Activated naive CD4-positive, alpha-beta T cell (primary cell): ENCODE results near the gene PLXNB3.
"Not testable (repeated sequence)": the region's sequence is repeated elsewhere in the genome, so short reads cannot be mapped to it uniquely, and the experiment has no call there.

Source experiments
- DNase-seq, 4 experiments: peaks; one replicate each; lab custom pipeline; 2025; lab: John Stamatoyannopoulos, UW

The PLXNB3 gene

DNA sequence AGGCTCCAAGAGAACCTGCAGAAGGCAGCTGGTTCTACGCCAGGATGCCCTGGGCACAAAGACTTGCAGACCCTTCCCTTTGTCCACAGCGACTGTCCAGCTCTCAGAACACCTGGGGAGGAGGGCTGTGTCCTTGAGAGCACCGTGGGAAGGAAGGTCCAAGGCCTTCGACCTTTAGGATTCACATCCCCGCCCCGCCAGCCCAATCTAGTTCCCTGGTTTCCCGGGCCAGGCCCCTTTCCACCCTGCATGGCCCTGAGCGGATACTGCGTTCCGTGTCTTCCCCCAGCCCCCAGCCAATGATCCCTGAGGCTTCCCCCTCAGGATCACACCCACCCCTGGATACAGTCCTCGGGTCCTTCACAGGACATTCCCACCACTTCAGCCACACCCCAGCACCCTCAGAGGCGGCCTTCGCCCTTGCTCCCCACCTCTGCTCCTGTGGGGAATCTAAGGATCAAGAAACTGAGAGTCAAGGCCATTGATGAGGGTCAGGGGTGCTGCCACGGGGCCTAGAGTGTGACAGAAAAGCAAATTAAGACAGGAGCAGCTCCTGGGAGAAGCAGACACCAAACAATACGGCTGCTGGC, 30.3 kb upstream of the PLXNB3 start:
- DNase-seq, result no peak

GRCh38 chrX:153734871-153735270, 29.2 kb upstream of the PLXNB3 start:
- DNase-seq, result no peak

- no peak for DNase-seq
These were observed 28.8 kb upstream of the PLXNB3 start for GRCh38 chrX:153735274-153735673.

DNA sequence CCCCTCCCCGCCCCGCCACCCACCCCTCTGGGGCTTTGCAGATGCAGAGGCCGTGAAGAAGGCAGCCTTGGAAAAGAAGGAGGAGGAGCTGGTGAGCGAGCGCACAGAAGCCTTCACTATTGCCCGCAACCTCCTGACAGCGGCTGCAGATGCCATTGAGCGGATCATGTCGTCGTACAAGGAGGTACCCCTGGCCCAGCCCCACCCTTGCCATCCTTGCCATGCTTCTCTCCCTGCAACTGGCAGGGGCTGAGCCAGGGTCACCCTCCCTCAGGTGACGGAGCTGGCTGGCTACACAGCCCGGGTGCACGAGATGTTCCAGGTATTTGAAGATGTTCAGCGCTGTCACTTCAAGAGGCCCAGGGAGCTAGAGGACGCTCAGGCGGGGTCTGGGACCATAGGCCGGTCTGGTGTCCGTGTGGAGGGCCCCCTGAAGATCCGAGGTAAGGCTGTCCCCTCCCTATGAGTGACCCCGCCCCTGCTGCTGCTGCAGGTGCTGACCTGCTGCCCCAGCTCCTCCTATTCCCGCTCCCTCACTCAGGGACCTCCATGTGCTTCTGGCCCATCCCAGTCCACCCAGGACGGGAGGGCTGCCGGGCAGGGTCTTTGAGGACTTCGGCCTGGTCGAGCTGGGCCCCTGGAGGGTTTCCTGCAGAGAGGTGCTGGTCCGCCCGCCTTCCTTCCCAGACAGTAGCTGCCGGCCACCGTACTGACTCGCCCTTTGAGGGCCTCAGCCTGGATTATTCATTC, 27.8 kb upstream of the PLXNB3 start:
- DNase-seq, result no peak

DNA sequence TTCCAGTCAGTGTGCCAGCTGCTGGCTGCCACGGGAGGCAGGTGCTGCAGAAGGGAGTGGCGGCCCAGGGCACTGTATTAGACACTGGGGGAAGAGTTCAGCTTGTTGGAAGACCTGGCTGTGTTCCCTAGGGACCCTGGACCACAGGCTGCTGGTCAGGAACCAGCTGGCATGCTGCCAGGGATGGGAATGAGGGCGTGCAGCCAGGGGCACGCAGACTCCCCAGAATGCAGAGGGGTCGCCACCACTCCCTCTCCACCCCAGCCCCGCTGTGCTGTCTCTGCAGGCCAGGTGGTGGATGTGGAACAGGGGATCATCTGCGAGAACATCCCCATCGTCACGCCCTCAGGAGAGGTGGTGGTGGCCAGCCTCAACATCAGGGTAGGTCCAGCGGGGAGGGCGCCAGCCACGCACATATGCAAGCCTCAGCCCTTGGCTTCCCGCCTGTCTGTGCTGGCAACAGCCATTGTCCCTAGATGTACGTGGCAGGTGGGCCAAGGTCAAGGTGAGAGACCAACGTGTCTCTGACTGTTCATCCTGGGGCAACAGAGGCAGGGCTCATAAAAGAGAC, 27.1 kb upstream of the PLXNB3 start:
- DNase-seq, result no peak

GRCh38 chrX:153738056-153738605, 25.9 kb upstream of the PLXNB3 start:
- no peak for DNase-seq

- DNase-seq, result no peak
These were observed 24.1 kb upstream of the PLXNB3 start for GRCh38 chrX:153739754-153740486.

DNA sequence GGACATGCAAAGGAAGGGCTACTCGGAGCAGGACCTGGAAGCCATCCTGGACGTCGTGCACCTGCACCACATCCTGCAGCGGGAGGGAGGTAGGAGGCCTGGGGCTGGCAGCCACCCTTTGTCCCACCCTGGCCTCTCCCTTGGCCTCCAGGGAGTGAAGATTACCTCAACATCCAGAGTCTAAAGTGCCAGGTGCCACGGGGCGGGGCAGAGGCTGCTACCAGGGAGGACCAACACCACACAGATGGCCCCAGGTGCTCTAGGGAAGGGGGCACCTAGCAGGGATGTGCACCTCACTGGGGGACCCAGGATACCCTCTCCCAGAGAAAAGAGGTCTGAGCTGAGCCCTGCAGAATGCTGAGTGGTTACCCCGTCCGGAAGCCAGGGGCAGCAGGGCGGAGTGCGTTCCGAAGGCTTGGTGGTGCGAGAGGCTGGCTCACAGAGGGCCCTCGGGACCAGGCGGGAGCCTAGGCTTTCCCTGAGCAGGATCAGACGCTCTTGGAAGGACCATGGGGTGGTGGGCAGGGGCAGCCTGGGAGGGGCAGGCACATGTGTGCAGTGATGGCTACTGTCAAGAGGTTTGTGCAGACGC, 23.3 kb upstream of the PLXNB3 start:
- no peak for DNase-seq

DNA sequence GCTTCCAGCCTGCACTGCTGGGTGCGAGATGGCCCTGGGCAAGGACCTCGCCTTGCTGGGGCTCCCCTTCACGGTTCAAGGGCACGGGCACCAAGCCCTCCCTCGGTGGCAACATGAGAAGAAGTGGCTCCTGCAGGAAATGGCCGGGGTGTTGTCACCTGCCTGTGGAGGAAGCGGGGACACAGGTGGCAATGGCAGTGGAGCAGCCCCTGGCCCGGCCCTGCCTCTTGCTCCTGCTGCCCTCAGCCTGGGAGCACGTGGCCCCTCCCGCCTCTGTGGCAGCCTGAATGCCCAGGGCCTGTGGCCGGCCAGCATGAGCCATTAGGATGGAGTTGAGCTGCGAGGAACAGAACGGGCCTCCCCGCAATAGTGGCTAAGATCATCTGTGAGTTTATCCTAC, 22.6 kb upstream of the PLXNB3 start:
- DNase-seq, result no peak

GRCh38 chrX:153742111-153742510, 21.9 kb upstream of the PLXNB3 start:
- not testable (repeated sequence) for DNase-seq

GRCh38 chrX:153742796-153743467, 21.1 kb upstream of the PLXNB3 start:
- DNase-seq, result not testable (repeated sequence)

DNA sequence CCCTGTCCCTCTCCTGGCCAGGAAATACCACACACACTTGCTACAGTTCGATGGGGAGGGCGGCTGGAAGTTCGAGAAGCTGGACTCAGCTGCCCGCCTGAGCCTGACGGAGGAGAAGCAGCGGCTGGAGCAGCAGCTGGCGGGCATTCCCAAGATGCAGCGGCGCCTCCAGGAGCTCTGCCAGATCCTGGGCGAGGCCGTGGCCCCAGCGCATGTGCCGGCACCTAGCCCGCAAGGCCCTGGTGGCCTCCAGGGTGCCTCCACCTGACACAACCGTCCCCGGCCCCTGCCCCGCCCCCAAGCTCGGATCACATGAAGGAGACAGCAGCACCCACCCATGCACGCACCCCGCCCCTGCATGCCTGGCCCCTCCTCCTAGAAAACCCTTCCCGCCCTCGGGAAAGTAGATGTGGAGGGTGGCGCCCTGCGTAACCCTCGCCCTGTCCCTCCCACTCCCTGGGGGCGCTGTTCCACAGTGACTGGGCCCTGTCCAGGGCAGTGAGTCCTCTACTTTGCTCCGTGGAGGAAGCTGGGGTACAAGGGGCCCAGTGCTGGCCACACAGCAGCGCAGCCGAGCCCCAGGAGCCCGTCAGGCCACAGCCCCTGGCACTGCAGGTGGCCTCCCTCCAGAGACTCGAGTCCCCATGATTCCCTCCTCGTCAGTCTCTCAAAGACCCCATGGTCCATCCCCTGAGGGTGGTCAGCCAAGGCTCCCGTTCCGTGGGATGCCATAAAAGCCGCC, 20.4 kb upstream of the PLXNB3 start:
- DNase-seq, result not testable (repeated sequence)

DNA sequence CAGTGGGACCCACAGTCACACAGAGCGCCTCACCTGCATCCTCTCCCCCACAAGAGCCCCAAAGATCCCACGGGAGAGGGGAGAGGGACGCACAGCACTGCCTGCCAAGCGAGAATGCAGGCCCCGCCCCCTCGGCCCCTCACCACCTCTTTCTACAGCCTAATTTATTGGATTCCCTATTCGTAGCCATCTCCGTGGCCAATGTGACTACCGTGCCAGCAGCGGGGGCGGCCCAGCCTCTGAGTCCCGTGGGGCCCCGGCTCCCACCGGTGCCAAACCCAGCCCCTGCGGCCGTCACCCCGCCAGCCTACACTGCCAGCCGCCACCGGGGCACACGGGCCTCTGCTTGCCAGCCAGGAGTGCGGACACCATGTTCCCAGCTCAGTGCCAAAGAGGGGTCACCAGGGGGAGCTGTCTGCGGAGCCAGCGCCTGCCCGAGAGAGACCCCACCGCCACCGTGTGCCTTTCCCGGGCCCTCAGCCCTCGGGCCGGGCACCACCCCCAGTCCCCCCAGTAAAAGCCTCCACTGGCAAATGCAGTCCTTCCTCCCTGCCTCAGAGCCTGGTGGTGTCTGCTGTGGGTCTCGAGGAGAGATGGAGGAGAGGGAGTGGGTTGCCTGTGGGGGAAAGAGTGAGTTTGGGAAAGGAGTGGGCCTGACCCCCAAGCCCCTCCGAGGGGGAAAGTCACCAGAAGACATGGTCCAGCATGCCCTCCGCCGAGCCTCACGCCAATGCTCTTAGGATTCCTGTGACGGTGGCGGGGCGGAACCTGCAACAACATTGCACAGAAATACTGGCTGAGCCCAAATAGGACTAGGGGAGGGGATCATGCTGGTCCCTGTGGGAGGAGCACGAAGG, 19.6 kb upstream of the PLXNB3 start:
- no peak for DNase-seq

DNA sequence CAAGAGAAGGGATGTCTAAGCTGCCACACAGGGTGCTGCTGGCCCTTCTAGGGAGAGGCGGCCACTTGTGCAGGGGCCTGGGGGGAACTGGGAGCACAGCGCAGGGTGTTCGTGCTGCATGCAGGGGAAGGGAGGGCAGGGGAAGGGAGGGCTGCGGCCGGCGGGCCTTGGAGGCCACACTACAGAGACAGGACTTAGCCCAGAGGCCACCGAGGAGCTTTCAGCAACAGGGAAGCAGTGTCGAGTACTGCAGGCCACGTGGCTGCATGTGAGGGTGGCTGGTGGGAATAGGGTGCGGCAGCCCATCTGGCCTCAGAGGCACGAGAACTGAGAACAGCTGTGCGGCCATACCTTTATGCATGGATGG, 19.0 kb upstream of the PLXNB3 start:
- DNase-seq, result not testable (repeated sequence)

DNA sequence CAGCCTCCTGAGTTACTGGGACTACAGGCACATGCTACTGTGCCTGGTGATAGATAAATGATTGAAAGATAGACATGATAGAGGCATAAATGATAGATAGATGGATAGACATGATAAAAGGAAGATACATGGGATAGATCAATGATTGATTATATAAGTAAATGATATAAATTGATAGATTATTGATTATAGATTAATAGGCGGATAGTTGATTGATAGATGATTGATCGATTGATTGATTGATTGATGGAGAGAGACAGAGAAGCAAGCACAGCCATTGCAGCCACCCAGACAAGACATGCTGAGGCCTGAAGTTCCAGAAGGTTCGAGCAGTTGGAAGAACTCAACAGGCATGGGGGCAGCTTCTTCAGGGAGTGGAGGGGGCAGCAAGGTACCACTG, 17.7 kb upstream of the PLXNB3 start:
- DNase-seq, result no peak

- not testable (repeated sequence) for DNase-seq
These were observed 17.1 kb upstream of the PLXNB3 start for GRCh38 chrX:153746991-153747390.

GRCh38 chrX:153749017-153749416, 15.0 kb upstream of the PLXNB3 start:
- DNase-seq, result not testable (repeated sequence)

DNA sequence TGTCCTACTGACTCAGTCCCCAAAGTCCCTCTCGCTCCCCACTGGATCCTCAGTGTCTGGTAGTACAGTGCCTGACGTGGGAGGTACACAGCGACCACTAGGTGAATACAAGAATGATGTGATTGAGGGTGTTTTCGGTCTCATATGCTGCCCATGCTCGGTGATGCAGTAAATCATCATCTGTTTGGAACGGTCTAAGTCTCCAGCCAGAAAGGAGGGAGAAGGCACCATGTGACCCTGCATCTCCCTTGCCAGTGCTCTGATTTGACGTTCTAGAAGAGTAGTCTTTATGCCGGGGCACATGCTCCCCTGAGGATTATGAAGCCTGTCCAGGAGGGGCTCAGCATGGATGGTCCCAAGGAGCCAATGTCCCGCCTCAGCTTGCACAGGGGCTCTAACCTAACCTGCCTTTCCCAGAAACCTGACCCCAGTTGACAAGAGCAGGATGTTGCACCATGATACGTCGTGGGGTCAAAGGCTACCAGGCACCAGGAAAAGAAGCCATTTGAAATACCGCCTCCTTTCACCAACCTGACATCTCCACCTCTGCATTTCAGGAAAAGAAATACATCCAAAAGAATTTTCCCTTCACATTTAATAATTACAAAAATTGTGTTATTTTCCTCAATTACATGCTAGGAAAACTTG, 13.8 kb upstream of the PLXNB3 start:
- DNase-seq, result no peak

DNA sequence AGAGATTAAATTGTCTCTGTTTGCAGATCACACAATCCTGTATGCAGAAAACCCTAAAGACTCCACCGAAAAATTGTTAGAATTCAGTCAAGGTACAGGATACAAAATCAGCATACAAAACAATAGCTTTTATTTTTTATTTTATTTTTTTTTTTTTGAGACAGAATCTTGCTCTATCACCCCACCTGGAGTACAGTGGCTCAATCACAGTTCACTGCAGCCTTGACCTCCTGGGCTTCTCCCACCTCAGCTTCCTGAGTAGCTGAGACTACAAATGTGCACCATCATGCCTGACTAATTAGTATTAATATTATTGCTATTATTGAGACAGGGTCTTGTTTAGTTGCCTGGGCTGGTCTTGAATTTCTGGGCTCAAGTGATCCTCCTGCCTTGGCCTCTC, 8.9 kb upstream of the PLXNB3 start:
- DNase-seq, result no peak
